Measurements from ENCODE around the gene FURIN. TPM values are rescaled to one million over a fixed set of nuclear protein-coding genes. Genes with fewer than 3 reads are reported as not detected.

FURIN gene
- polyA plus RNA-seq, 3 donors = 6.5 to 47.3 (median 14.3) TPM

DNA sequence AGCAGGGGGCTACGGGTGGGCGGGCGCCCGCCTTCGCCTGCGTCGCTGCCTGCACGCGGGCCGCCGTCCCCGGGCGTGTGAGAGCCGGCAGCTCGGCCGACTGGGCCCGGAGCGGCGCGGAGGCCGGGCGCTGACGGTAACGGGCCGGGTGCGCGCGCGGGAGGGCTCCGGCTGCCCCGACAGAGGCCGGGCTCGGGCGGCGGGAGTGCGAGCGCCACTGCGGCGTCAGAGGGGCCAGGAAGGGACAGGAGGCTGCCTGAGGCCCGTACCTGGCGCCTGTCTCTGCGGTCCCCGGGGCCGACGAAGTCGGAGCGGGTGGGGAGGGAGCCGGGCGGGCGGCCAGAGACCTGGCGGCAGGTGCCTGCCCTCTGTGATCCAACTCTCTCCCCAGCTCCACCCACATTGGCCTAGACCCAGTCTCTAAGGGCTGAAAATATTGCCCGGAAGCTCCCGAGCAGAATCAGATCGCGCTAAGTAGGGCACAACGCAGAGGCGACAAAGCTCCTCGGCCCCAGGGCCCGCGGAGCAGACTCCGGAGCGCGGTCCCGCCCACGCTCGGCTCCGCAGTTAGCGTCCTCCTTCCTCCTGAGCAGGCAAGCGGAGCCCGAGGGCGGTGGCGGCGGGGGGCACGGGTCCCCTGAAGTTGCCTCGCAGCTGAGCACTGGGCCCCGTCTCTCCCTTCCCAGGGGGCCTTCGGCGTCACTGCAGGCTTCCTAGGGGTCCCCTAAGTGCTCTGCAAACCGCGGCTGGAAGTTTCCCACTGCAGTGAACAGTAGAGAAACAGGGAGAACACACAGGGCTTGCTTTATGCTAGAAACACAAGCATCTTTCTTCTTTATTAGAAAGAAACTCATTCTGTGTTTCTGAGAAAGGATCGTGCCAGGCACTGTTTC is 34.7 kb downstream of the FURIN start, which contains the start of gene MAN2A2:
TSS of gene MAN2A2 (plus strand) at position 463 of the 893 bp plus-strand sequence. CDS start 906 bp downstream, outside the sequence.
- peaks cover 0 to 7% (median 7%) of the 10 kb centered on the region in 3 donors for H3K27me3 Mint-ChIP-seq (ENCODE audit: low read depth in 3 of 3)
- H3K36me3 Mint-ChIP-seq = peaks cover 34 to 37% of the 10 kb centered on the region in 2 donors
- Histone ChIP-seq H2AFZ (ENCODE audit: insufficient read depth, low read depth, low read length, poor library complexity, severe bottlenecking) (peak within 1 kb of the TSS; percentile 86), H3K9me3 (replicated peaks in 1 of 2; ENCODE audit: control insufficient read depth in 1 of 2, insufficient read depth in 1 of 2, low read length in 2 of 2) (no peaks in the 10 kb centered on the region), H3K4me1 (ENCODE audit: control insufficient read depth in 1 of 2, insufficient read depth in 2 of 2, low read length in 2 of 2) (peaks cover 16 to 23% of the 10 kb centered on the region in 2 donors), H4K20me1 (ENCODE audit: insufficient read depth, low read length) (peaks cover 38% of the 10 kb centered on the region), H3K27me3 (ENCODE audit: control insufficient read depth in 2 of 2, insufficient read depth in 2 of 2, low read length in 2 of 2) (no peaks in the 10 kb centered on the region), H3K79me2 (ENCODE audit: insufficient read depth, low read length) (peaks cover 20% of the 10 kb centered on the region), H3K4me2 (replicated peaks; ENCODE audit: extremely low read depth, low read length, poor library complexity, severe bottlenecking) (peak within 1 kb of the TSS; percentile 88), H3K27ac (ENCODE audit: low read depth in 1 of 2, low read length in 2 of 2) (peak within 1 kb of the TSS; percentile 80 to 84), H3K4me3 (replicated peaks in 1 of 3; ENCODE audit: low read depth in 2 of 3, low read length in 3 of 3) (peak within 1 kb of the TSS; percentile 55 to 89 (median 79)), H3K9ac (ENCODE audit: insufficient read depth, low read length, poor library complexity, severe bottlenecking) (peak within 1 kb of the TSS; percentile 80), H3K36me3 (replicated peaks in 1 of 2; ENCODE audit: control insufficient read depth in 1 of 2, insufficient read depth in 2 of 2, low read length in 2 of 2) (peaks cover 34 to 35% of the 10 kb centered on the region in 2 donors)
- peak; percentile 47 to 49 (median 47) for DNase-seq
- peak within 1 kb of the TSS; percentile 83 to 87 for H3K4me3 Mint-ChIP-seq
- intact Hi-C loops (cut with micrococcal nuclease) = loop anchor here in 1 of 2 donors (2.0 kb wide), 1 partner anchor 32 kb away; the partner anchor contains the start of gene UNC45A
- H3K4me1 Mint-ChIP-seq = peaks cover 25% of the 10 kb centered on the region
- under 1% methylated on average over 79 of the region's 81 CpGs for WGBS (ENCODE audit: insufficient coverage)
- H3K9me3 Mint-ChIP-seq = no peaks in the 10 kb centered on the region
- TF ChIP-seq, protein P1, sequence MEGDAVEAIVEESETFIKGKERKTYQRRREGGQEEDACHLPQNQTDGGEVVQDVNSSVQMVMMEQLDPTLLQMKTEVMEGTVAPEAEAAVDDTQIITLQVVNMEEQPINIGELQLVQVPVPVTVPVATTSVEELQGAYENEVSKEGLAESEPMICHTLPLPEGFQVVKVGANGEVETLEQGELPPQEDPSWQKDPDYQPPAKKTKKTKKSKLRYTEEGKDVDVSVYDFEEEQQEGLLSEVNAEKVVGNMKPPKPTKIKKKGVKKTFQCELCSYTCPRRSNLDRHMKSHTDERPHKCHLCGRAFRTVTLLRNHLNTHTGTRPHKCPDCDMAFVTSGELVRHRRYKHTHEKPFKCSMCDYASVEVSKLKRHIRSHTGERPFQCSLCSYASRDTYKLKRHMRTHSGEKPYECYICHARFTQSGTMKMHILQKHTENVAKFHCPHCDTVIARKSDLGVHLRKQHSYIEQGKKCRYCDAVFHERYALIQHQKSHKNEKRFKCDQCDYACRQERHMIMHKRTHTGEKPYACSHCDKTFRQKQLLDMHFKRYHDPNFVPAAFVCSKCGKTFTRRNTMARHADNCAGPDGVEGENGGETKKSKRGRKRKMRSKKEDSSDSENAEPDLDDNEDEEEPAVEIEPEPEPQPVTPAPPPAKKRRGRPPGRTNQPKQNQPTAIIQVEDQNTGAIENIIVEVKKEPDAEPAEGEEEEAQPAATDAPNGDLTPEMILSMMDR (IDR thresholded peaks at IDR 0.05) = no peak
- H3K27ac Mint-ChIP-seq = peak within 1 kb of the TSS; percentile 78 to 90 (median 88)

DNA sequence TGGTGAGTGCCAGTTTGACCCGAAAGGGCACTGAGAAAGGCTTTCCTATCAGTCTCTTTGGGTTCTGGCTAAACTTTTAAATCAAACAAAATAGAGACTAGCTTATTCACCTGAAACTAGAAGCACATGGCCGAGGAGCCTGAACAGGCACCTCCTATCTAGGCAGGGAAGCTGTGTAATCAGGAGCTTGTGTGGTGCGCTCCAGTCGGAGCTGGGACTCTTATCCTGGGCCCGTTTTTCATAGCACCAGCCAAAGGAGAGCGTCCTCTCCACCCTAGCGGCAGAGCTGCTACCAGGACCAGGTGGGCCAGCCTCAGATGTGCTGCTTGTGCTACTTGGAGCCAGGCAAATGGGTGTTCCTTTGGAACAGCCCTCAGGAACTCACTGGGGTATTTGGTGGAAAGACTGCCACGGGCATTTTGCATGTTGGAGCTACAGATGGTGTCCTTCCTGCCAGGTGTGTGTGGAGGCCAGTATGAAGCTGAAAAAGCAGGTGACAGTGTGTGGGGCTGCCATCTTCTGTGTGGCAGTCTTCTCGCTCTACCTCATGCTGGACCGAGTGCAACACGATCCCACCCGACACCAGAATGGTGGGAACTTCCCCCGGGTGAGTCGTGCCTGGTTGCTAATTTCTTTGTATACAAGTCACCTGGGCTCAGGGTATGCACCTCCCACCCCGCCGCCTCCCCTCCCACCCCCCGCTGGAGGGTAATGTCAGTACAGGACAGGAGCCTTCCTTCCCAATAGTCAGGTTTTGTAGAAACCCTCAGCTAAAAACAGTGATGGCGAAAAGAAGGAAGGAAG is 35.5 kb downstream of the FURIN start:
- peak overlapping the region; percentile 55 to 89 (median 79) for H3K4me3 ChIP-seq (replicated peaks in 1 of 3; ENCODE audit: low read depth in 2 of 3, low read length in 3 of 3)
- H3K27ac Mint-ChIP-seq = peak overlapping the region in 2 of 7 donors; percentile 35 to 68
- peaks cover 40 to 41% of the 10 kb centered on the region in 2 donors for H3K36me3 ChIP-seq (replicated peaks in 1 of 2; ENCODE audit: control insufficient read depth in 1 of 2, insufficient read depth in 2 of 2, low read length in 2 of 2)
- peaks cover 16 to 23% of the 10 kb centered on the region in 2 donors for H3K4me1 ChIP-seq (ENCODE audit: control insufficient read depth in 1 of 2, insufficient read depth in 2 of 2, low read length in 2 of 2)
- peaks cover 0 to 9% (median 7%) of the 10 kb centered on the region in 3 donors for H3K27me3 Mint-ChIP-seq (ENCODE audit: low read depth in 3 of 3)
- peak overlapping the region in 1 of 2 donors; percentile 84 for H3K27ac ChIP-seq (ENCODE audit: low read depth in 1 of 2, low read length in 2 of 2)
- WGBS (ENCODE audit: insufficient coverage) = 78% methylated on average over 10 of the region's 18 CpGs
- peaks cover 25% of the 10 kb centered on the region for H3K4me1 Mint-ChIP-seq
- no peaks in the 10 kb centered on the region for H3K9me3 ChIP-seq (replicated peaks in 1 of 2; ENCODE audit: control insufficient read depth in 1 of 2, insufficient read depth in 1 of 2, low read length in 2 of 2)
- TF ChIP-seq, protein P1 (IDR thresholded peaks at IDR 0.05) = no peak
- H4K20me1 ChIP-seq (ENCODE audit: insufficient read depth, low read length) = peaks cover 39% of the 10 kb centered on the region
- peak overlapping the region; percentile 83 to 87 for H3K4me3 Mint-ChIP-seq
- peaks cover 20% of the 10 kb centered on the region for H3K79me2 ChIP-seq (ENCODE audit: insufficient read depth, low read length)
- H3K4me2 ChIP-seq (replicated peaks; ENCODE audit: extremely low read depth, low read length, poor library complexity, severe bottlenecking) = peak overlapping the region; percentile 88
- intact Hi-C loops (cut with micrococcal nuclease) = loop anchor here in 1 of 2 donors (2.0 kb wide), 1 partner anchor 31 kb away; the partner anchor contains the start of gene UNC45A
- no peaks in the 10 kb centered on the region for H3K9me3 Mint-ChIP-seq
- peak overlapping the region; percentile 80 for H3K9ac ChIP-seq (ENCODE audit: insufficient read depth, low read length, poor library complexity, severe bottlenecking)
- peak overlapping the region; percentile 86 for H2AFZ ChIP-seq (ENCODE audit: insufficient read depth, low read depth, low read length, poor library complexity, severe bottlenecking)
- no peak for DNase-seq
- H3K27me3 ChIP-seq (ENCODE audit: control insufficient read depth in 2 of 2, insufficient read depth in 2 of 2, low read length in 2 of 2) = no peaks in the 10 kb centered on the region
- H3K36me3 Mint-ChIP-seq = peaks cover 39 to 44% of the 10 kb centered on the region in 2 donors
